Peyer's patch (tissue), 4 donors: ENCODE data around the gene ITPR1.

Experiments
- CTCF ChIP-seq, 6 experiments: fragments of 450-650 bp in 4 of 6; fragments of 200-600 bp in 2 of 6; sonication (generic) in 1 of 6; IDR thresholded peaks; one replicate each; pipeline ENCODE4 v1.5.1; 2017 to 2019; ENCODE audit warnings: antibody characterized with exemption in 6 of 6, mild to moderate bottlenecking in 3 of 6, moderate library complexity in 1 of 6
- POLR2A ChIP-seq, 2 donors: fragments of 450-650 bp; IDR thresholded peaks; one replicate each; pipeline ENCODE4 v1.5.1; 2017; ENCODE audit warnings: antibody characterized with exemption in 2 of 2, mild to moderate bottlenecking in 2 of 2, moderate library complexity in 2 of 2

- no peak for TF ChIP-seq CTCF (IDR thresholded peaks at IDR 0.05)
- TF ChIP-seq POLR2A (IDR thresholded peaks at IDR 0.05) = no peak
These were observed 17.0 kb downstream of the ITPR1 start for GRCh38 chr3:4509983-4510755.
